Activated T-cell treated with anti-CD3 and anti-CD28 coated beads, Interleukin-2, amount 50 U/mL, for 1 hour (primary cell): ENCODE results near the gene BTBD19.
"Not testable (repeated sequence)": the region's sequence is repeated elsewhere in the genome, so short reads cannot be mapped to it uniquely, and the experiment has no call there.

ENCODE experiments used
- DNase-seq: peaks from one replicate; pipeline ENCODE4 v3.0.0-alpha.2; 2020

The BTBD19 gene

DNA sequence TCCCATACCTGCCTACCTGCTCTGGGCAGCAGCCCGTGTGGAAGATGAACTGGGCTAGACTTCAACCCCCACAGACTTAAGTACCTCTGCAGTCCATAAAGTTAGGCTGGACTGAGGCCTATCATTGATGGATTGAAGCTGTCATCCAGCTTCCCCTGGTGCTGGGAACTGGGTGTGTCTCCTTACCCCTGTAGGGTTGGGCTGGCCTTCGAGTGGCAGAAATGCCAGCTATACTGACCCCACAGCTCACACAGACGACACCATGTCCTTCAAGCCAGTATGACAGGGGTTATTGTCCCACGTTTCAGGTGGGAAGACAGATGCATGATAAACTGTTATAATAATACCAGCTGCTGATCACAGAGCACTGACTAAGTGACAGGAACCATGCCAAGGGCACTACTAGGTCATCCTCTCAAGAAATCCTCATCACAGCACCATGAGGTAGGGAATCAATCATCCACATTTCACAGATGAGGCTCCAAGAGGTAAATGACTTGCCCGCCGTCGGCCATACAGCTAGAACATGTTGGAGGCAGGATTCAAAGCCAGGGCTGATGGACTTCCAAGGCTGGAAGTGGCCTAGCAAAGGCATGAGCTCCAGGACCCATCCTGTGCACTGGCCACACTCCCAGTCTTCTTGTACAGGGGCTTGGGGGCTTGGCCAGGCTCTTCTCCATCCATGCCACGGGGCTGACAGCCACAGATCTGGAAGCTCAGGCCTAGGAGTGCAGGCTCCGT, 20.0 kb upstream of the BTBD19 start, which contains the start of gene BEST4:
Gene BEST4 (minus strand): TSS at position 51 of the 741 bp plus-strand sequence. CDS start 465 bp downstream, outside the sequence.
- no peak for DNase-seq

DNA sequence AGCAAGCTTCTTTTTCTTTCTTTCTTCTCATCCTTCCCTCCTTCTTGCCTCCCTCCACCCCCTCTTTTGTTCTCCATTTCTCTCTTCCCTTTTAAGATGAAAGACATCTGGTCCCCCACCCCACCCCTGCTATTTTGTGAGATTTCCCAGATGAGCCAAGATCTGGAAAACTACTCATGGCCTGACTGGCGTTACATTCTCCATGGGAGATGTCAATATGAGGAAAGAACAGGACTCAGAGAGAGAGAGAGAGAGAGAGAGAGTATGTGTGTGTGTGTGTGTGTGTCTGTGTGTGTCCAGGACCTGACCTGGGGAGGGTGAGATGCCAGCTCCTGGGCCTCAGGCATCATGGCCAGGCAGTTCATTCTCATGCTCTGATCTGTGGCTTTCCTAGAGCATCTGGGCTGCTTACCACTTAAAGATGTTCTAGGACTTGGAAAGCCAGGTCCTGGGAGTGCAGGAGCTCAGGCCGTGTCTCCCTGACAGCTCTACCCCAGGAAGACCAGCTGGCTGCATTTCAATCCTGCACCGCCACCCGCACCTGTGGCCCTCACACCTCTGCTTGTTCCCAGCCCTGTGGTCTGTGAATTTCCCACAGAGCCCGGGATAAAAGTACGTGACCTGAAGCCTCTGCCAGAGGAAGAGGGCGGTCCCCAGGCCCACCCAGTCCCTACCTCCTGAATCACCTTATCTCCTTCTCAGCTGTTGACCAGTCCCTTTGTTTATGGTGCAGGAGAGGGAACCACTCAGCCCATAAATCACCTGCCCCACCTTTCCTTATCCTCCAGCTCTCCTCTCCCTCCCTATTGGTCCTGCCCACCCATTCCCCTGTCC, 17.1 kb upstream of the BTBD19 start:
- DNase-seq, result no peak

DNA sequence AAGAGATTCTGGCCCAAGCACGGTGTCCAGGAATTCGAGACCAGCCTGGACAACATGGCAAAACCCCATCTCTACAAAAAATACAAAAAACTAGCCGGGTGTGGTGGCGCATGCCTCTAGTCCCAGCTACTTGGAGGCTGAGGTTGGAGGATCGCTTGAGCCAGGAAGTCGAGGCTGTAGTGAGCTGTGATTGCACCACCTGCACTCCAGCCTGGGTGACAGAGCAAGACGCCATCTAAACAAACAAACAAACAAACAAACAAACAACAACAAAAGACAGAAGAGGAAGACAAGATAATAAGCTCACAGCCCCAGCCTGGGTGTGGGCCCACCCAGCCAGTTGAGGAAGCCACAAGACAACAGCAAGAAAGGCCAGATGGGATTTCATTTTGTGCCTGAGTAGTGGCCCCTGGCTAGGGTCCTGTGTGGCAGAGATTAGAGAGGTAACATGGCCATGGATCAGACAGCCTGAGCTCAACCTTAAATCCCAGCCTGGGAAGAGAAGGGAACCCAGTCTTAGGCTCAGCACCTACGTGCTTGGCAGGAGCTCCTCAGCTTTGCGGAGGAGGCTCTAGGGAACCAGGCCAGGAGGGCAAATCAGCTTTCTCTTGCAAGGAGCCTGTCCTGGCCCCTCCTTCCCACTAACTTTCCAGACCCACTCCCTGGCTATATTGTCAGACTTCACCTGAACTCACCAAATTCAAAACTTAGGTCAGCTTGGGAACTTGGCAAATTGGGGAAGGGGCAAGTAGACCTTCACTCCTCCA, 15.4 kb upstream of the BTBD19 start:
- no peak for DNase-seq

DNA sequence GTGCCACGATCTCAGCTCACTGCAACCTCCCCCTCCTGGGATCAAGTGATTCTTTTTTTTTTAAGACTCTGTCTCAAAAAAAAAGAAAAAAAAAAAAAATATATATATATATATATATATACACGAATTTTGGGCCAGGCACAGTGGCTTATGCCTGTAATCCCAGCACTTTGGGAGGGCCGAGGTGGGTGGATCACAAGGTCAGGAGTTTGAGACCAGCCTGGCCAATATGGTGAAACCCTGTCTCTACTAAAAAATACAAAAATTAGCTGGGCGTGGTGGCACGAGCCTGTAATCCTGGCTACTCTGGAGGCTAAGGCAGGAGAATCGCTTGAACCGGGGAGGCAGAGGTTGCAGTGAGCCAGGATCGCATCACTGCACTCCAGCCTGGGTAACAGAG, 10.4 kb upstream of the BTBD19 start:
- not testable (repeated sequence) for DNase-seq

DNA sequence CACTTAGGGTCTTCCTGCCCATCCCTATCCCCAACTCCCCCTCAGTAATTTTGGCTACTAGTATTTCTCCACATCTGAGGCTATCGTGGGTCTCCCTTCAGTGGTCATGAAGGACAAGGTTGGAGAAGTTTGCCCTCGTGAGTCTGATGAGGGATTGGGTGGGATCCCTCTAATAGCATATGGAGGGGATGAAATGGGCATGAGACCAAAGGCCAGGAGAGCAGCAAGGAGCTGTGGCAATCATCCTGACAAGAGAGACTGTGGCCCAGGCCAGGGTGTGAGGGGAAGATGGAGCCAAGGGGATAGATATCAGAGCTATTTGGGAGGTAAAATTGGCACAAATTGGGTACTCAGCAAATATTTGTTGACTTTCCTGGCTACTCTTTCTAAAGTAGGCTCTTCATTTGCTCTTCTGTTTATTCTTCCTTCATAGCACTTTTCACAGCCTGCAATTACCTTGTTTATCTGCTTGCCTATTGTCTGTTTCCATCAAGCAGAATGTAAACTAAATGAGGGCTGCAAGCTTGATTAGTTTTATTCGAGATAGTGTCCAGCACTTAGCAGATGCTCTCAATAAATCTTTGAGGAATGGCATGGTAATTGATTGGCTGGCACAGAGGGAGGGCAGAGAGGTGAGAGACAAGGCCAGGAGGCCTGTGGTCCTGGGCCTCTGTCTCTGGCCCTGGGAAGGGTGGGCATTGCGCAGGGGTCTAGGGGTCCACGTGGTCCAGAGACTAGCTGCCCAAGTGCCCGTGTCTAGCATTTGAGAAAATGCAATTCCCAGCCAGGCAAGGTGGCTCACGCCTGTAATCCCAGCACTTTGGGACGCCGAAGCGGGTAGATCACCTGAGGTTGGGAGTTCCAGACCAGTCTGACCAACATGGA, 9.6 kb upstream of the BTBD19 start:
- DNase-seq, result peak; percentile 20

DNA sequence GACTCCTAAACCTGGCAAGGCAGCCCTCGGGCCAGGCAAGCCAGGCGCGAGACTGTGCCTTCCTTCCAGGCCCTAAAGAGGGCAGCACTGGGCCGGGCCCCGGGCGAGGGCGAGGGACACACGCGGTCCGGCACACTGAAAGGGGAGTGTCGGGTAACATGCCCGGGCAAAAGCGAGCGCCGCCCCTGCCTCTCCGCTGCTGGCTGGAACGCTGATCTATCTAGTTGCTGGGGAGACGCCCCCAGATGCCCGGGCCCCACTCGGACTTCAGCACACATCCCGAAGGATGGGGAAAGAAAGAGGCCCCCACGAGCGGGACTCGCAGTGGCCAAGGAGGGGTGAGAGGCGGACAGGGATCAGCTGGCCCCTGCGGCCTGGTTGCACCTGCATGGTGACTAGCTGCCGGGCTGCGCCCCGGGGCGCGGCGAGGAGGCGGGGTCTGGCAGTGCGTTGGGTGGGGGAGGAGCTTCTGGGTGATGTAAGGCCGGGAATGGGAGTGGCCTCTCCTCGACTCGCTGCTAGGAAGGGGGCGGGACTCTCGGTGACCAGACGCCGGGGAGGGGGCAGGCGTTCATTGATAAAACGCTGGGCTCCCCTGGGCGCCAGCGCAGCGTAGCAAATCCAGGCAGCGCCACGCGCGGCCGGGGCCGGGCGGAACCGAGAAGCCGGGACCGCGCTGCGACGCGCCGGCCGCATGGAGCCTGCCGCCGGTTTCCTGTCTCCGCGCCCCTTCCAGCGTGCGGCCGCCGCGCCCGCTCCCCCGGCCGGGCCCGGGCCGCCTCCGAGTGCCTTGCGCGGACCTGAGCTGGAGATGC, 8.3 kb upstream of the BTBD19 start, which contains the start of gene PLK3:
Gene PLK3 (plus strand): TSS at position 608 of the 815 bp plus-strand sequence. CDS start 87 bp downstream, at position 695.
- DNase-seq, result peak; percentile 97

DNA sequence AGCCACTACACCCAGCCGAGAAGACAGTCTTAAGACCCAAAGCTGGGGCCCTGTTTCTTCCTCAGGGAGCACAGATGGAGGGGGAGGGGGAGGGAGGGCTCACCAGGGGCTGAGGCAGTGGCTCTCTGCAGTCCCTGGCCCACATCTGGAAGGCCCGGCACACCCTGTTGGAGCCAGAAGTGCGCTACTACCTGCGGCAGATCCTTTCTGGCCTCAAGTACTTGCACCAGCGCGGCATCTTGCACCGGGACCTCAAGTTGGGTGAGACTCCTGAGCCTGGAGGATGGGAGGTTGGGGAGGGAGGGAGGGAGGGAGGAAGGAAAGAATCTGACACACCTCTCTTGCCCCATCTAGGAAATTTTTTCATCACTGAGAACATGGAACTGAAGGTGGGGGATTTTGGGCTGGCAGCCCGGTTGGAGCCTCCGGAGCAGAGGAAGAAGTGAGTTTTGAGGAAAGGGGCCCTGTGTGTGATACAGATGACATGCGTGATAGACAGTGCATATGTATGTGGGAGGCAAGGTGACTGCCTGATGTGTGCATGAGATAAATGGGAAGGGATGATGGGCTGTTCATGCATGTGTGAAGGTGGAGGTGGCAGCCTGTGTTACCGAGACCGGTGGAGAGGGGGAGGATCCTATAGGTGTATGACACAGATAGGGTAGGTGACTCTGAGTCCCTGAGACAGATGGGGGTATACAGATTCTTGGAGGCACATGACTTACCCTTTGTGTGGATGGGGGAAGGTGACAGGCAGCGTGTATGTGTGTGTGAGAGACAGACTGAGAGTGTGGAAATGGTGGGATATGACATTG, 6.6 kb upstream of the BTBD19 start:
- DNase-seq, result peak; percentile 49

DNA sequence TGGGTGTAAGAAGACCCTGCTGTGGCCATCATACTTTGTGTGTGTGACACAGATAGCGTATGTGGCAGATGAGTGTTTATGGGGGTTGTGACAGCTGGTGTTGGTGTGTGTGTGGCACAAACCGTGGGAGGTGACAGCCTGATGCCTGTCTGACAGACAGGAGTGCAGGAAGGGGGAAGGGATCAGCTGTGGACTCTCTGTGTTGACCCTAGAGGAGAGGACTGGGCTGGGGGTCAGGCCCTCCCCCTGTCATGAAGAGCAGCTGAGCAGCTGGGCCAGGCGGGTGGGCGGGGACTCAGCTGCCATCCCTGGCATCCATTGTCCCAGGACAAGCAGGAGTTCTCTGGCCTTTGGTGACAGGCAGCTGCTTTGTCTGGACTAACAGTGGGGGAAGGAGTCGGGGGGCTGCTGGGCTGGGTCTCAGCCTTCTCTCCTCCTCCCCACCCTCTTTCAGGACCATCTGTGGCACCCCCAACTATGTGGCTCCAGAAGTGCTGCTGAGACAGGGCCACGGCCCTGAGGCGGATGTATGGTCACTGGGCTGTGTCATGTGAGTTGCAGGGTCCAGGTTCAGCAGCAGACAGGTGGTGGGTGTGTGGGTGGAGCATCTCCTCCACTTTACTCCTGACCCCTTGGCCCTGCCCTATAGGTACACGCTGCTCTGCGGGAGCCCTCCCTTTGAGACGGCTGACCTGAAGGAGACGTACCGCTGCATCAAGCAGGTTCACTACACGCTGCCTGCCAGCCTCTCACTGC, 5.8 kb upstream of the BTBD19 start:
- peak; percentile 39 for DNase-seq

DNA sequence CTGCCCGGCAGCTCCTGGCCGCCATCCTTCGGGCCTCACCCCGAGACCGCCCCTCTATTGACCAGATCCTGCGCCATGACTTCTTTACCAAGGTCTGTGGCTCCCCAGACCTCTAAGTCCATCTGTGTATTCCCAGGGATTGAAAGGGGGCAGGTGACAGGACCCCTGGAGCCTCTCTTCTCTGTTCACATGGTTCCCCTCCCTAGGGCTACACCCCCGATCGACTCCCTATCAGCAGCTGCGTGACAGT, 5.3 kb upstream of the BTBD19 start:
- no peak for DNase-seq

DNA sequence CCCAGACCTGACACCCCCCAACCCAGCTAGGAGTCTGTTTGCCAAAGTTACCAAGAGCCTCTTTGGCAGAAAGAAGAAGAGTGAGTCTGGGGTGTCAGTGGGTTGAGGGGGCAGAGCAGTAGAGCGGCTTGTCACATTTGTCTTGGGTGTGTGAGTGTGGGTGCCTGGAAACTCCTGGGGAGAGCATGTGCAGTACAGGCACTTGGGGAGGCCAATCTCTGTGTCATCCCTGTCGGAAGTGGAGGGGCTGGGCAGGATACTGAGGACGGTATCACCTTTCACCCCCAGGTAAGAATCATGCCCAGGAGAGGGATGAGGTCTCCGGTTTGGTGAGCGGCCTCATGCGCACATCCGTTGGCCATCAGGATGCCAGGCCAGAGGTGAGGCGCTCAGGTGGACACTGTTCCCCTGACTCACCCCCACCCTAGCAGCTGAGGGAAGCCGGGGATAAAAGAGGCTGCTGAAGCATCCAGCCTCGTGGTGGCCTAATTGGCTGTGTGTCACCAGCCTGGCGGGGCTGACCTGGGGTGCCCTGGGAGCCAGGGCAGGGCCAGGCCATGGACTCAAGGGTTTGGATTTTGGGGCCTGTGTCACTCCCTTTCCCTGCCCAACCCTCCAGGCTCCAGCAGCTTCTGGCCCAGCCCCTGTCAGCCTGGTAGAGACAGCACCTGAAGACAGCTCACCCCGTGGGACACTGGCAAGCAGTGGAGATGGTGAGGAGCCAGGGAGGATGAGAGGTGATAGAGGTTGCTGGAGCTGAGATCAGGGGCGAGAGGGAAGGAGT, 4.8 kb upstream of the BTBD19 start:
- DNase-seq, result peak; percentile 39

DNA sequence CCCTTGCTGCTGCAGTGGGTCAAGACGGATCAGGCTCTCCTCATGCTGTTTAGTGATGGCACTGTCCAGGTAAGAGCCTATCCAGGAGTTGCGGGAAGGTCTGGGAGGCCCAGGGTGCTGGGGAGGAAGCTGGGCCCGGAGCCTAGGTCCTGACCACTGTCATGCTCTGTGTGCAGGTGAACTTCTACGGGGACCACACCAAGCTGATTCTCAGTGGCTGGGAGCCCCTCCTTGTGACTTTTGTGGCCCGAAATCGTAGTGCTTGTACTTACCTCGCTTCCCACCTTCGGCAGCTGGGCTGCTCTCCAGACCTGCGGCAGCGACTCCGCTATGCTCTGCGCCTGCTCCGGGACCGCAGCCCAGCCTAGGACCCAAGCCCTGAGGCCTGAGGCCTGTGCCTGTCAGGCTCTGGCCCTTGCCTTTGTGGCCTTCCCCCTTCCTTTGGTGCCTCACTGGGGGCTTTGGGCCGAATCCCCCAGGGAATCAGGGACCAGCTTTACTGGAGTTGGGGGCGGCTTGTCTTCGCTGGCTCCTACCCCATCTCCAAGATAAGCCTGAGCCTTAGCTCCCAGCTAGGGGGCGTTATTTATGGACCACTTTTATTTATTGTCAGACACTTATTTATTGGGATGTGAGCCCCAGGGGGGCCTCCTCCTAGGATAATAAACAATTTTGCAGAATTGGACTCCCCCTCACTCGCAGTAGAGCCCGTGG, 2.9 kb upstream of the BTBD19 start:
- DNase-seq, result peak; percentile 46

DNA sequence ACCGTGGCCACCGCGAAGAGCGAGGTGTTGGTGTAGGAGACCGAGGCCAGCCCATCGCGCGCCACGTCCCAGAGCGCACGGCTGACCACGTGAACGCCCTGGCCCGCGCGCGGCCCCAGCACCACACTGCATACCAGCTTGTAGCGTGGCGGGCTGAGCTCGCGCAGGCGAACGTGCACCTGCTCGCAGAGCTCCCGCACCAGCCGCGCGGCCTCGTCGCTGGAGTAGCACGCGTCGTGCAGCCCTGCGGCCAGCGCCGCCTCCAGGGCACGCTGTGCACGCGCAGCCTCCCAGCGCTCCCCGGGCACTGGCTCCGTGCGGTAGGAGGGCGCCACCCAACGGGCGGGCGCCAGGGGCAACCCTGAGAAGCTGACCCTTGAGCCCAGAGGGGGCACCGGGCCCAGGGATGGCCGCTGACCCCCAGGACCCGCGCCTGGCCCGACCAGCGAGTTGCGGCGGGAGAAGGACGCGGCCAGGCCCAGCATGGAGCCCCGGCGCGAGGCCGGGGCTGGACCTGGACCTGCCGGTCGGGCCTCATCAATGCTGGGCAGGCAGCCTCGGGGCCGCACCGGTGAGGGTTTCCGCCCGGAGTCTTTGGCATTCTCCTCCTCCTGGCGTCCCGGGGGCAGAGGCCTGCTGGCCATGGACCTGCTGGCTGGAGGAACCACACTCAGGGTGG, 2.2 kb upstream of the BTBD19 start:
- peak; percentile 50 for DNase-seq

DNA sequence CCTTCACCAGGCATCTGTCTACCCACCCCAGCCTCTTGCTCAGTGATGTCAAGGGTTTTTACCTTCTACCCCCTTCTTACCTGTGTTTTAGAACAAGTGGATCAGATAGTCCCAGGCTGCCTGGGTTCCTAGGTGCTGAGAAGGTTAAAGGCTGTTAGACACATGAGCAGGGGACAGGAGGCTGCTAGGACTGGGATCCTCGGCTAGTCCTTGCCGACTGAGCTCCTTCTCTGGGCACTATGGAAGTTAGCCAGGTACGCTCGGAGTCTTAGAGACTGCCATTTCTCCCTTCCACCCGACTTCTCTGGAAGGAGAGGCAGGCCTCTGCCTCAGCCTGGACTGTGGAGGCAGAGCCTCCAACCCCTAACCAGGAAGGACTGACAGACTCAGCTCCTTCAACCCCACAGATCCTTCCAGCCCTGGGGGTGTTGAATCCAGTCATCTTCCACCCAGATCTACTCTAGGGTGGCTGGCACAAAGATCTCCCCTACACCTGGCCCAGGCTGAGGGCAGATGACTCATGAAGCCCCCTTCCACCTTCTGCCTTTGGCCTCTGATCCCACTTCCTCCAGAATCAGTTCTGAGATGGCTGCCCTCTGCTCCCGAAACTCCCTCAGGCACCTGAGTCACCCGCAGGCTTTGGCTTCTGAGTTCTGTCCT, 1.5 kb upstream of the BTBD19 start, which contains the start of gene DYNLT4:
Gene DYNLT4 (minus strand): TSS at position 648 of the 660 bp plus-strand sequence. CDS start 683 bp downstream, outside the sequence.
- no peak for DNase-seq

DNA sequence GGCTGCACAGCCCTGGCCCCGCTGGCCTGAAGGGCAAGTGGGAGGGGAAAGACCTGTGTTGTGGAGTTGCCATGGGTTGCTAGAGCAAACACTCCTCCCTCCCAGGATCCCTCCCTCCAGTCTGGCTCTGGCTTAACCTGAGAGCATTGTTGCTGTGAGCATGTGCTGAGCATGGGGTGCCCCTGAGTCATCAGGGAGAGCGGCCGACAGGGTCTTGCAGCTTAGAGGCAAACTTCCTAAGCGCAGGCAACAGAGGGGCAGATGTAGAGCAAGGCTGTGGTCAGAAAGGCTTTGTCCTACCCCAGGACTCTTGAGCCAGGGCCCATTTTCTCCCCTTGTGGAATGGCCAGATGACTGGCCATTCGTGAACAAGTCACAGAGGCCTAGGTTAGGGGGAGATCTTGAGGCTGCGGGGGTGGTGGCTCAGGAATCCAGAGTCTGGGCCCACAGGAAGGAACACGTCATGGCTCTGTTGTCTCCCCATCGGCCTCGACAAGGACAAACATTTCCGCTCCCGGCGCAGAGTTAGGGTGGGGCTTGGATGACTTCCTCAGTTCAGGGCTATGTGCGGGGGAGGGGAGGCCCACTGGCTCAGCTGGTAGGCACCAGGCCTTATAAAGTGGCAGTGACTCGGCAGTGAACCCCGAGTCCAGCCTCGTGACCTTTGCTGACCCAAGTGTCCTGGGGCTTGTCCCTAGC, 810 bp upstream of the BTBD19 start:
- DNase-seq, result peak; percentile 92

DNA sequence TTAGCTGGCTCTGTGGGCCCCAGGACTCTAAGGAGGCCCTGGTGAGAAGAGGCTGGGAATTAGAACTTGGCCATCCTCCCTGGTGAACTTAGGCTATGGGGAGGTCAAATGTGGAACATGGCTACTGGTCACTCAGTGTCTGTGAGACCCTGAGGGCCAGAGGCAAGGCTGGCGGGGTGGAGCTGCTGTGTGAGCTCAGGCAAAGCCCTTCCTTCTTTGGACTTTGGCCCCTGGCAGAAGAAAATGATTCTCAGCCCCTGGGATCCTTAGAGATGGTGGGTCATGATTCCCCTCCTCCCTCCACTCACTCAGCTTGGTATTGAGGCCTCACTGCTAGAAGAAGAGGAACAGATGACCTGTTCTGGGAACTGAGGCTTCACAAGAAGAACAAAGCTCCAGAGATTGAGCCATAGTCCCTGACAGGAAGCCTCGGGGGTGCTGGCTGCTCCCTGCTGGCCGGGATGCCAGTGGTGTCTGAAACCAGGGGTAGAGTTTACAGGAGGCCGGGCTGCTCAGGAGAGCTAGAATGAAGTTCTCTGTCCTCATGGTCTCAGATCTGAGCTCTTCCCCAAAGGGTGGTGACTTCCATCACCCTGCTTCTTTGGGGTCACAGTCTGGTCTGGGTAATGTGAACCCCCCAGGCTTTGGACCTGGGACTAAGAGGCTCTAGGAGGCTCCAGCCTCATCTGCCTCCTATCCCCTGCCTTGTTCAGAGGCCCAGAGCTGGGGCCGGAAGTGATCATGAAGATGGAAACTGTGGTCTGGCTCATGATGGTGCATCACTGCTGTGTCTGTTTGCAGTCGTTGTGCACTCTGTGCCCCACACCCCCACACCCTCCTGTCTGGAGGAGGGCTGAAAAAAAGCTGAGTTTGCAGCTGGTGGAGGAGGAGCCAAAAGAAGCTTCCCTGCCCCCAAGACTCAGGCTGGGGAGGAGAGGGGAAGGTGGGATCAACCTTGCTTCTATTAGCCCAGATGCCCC, 905 bp downstream of the BTBD19 start:
- peak; percentile 84 for DNase-seq
